Measurements from ENCODE around the gene CDH4.

The CDH4 gene

DNA sequence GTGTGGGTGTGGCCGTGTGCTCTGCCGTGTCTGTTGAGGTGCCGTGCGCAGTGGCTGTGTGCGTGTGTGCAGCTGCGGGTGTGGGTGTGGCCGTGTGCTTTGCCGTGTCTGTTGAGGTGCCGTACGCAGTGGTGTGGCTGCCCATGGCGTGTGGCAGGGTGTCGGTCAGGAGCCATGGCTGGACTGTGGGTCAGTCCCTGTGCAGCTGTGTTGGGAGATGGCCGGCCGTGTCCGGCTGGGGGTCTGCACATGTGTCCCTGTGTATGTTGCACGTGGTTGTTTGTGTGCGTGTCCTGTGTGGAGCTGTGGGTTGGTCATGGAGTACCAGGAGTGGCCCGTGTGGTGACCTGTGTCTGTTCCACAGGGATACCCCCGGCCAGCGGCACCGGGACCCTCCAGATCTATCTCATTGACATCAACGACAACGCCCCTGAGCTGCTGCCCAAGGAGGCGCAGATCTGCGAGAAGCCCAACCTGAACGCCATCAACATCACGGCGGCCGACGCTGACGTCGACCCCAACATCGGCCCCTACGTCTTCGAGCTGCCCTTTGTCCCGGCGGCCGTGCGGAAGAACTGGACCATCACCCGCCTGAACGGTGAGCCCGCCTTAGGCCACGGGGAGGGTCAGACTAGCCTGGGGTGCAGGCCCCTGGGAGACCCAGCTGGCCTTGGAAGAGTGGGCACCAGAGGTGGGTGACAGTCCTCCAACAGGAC, 675.9 kb downstream of the CDH4 start:
- no peak for DNase-seq (ENCODE audit: low read depth in 2 of 2)

DNA sequence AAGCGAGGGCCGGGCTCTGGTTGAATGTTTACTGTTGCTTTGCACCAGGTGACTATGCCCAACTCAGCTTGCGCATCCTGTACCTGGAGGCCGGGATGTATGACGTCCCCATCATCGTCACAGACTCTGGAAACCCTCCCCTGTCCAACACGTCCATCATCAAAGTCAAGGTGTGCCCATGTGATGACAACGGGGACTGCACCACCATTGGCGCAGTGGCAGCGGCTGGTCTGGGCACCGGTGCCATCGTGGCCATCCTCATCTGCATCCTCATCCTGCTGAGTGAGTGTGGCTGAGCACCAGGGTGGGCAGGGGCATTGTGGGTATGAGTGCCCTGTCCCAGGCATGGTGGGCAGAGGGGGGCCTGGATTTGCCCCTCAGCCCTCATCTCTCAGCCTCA, 677.5 kb downstream of the CDH4 start:
- no peak for DNase-seq (ENCODE audit: low read depth in 2 of 2)

DNA sequence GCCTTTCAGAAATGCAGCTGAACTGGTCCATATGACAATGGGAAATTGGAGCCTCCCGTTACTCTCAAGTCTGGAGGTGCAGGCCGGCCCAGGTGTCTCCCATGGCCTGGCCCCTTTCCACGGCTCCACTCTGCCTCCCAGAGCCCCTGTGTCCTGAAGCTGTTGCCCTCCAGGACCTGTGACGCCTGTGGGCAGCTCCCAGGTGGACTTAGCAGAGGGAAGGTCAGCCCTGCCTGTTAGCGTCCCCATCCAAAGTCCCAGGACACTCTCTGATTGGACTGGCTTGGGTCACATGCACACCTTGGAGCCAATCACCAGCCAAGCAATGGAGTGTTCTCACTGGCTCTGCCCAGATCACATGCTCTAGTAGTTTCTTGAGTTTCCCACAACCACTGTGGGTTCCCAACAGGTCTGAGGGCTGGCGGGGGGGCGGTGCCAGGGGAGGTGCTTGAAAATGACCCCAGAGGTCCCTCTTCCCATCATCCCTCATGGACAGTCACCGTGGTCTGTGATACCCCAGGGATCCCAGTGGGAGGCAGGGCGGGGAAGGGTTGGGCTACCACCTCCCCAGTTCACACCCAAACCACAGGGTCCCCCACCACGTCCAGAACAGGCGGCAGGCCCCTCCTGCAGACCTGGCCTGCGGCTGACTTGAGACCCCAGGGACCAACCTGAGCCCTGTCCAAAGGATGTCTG, 678.1 kb downstream of the CDH4 start:
- DNase-seq (ENCODE audit: low read depth in 2 of 2): no peak

DNA sequence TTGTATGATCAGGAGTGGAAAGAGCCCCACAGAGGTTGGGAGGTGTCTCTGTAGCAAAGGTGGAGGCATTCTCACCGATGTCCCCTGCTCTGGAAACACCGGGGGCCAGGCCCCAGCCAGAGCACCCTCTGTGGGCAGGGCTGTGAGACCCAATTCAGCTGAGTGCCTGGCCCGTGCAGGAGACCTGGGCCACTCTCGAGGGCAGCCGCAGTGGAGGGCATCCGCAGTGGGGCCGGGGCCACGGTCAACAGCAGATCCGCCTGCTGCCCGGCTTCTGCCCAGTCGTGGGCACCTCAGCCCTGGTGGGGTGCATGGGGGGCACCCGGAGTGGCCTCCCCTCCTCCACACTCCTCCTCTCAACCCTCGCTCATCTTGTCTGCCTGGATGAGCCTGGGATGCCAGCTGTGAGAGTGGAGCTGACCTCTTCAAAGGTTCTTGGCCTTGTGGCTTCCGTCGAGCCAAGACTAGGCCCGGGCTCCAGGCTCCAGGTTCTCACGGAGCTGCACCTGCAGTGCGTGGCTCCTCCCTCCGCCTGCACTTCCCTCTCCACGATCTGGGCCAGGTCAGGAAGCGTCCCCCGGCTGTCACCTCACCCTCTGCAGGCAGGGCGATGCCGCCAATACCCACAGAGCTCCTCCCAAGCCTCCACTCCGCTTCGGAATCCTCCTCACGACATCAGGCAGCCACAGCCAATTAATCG, 678.9 kb downstream of the CDH4 start:
- DNase-seq (ENCODE audit: low read depth in 2 of 2): no peak

DNA sequence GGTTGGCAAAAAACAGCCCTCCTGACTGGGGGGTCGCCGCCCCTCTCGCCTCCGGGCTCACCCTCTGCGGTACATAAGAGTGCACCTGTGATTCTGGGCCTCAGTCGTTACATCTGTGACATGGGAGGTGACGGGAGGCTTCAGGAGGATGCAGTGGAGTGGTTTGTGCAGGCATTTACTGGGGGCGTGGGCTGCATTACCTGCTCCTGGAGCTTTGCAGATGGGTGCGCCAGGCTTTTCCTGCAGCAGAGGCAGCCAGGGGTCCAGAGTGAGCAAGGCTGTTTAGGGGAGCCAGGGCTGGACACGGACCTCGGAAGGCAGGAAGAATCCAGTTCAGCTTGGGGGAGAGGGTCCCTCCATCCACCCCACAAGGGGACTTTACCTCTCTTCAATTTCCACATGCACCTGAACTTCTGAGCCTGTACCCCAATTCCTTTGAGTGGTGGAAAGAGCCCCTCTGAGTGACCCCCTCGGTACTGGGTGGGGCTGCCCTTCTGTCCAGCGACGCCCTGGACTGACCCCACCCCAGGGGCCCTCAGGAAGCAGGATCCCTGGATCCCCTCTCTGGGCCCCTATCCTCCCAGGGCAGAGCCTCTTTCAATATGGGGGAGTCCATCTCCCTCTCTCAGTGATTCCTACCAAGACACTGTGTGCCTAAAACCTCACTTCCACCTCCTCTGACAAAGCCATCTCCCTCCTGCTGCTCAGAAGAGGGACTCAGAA, 679.6 kb downstream of the CDH4 start:
- no peak for DNase-seq (ENCODE audit: low read depth in 2 of 2)

DNA sequence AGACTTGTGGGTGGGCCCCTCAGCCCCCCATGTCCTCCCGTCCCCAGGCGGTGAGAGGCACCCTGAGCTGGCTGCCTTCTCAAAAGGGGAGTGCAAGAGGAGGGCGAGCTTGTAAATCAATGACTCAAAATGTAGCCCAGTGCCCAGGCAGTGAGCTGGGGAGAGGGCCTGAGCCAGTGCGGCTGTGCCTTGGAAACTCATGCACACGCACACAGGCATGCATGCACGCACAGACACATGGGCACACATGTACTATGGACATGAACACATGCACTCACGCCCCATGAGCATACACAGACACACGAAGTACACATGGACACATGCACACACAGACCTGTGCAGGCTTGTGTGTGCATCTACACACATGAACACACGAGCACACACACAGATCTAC, 680.1 kb downstream of the CDH4 start:
- no peak for DNase-seq (ENCODE audit: low read depth in 2 of 2)

DNA sequence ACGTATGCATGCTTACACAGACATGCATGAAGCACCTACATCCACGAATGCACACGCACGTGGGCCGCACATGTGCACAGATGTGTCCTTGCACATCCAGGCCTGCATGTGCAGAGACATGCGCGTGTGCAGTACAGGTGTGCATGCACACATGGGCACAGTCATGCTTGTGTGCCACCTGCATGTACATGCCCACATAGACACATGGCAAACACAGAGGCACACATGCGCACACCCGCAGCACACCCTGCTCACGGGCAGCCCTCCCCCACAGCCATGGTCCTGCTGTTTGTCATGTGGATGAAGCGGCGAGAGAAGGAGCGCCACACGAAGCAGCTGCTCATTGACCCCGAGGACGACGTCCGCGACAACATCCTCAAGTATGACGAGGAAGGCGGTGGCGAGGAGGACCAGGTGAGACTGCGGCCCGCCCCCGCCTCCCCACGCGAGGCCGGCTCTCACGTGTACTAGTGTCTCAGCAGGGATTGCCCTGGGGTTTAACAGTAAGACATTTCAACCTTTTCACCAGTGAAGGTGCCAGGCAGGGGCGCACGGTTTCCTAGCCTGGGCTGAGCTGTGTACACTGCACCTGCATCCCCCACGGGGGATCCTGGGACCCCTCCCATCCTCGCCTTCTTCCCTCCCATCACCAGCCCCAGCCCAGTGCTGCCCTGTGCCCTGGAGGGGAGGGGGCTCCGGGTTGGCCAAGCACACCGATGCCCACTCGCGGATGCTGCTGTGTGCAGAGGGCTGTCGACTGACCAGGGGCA, 680.8 kb downstream of the CDH4 start:
- DNase-seq (ENCODE audit: low read depth in 2 of 2): no peak

DNA sequence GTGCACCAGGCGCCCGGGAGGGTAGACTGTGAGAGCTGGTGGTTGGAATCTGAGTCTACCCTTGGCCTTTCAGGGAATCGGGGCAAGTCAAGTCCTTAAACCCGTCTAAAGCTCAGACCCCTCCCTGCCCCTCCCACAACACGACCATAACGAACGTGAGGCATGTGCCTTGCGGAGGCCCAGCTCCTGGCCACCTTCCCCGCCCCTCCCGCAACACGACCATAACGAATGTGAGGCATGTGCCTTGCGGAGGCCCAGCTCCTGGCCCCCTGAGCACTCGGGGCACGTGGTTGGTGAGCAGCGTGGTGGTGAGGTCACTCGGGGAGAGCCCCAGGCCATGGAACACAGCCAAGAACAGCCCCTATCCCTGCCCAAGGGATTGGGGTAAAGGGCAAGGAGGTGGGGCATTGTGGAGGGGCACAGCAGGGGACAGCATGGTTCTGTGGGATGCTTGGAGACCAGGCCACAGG, 681.5 kb downstream of the CDH4 start:
- no peak for DNase-seq (ENCODE audit: low read depth in 2 of 2)

DNA sequence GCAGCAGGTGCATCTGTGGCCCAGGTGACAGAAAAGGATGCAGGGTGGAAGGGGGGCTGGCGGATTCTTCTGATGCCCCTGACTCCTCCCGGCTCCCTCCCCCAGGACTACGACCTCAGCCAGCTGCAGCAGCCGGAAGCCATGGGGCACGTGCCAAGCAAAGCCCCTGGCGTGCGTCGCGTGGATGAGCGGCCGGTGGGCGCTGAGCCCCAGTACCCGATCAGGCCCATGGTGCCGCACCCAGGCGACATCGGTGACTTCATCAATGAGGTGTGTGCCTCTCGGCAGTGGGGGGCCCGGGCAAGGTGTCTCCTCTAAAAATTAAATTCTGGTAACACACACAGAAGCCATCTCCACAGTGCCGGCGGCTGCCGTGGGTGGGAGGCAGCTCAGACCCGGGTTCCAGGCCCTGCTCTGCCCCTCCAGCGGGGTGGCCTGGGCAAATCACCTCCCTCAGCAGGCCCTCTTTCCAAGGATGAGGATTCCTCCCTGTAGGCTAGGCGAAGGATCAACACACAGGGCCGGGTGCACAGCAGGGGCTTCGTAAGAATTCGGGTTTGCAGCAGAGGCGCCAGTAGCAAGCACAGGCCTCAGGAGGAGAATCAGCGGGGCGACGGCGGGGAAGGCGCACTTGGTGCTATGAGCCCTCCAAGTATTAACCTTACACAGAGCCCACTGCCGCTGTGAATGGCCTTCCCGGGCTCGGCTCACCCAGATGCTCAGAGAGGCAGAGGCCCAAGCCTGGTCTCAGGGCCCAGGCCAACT, 682.1 kb downstream of the CDH4 start:
- DNase-seq (ENCODE audit: low read depth in 2 of 2): no peak

DNA sequence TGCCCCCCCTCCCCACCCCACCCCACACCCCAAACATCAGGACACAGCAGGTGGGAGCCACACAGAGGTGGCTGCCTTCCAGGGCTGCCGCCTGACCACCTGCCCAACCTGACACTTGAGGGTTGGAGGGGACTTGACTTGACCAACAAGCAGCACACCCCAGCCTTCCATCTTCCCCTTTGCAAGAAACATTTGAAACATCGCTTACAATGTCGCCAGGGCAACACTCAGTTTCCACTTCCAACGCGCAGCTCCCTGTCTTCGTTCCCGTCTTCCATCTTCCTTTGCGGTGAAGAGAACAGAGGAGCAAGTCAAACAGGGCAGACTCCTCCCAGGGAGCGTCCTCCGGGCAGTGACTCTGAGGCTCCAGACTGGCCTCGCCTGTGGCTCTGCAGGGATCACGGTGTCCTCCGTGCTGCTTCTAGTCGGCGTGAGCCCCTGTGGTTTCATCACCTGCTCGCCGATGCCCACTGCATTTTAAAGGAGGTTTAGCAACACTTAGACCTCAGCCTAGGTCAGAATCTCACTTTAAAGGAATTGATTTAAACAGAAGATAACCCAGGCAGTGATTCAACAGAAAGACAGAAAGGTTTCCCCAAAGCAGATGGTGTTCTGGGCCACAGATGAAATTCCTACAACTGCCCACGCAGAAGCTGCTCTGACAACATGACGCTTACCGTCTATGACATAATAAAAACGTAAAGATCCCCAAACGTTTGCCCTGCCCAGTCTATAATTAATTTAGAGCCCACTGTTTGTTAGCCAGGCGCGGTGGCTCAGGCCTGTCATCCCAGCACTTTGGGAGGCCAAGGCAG, 682.9 kb downstream of the CDH4 start:
- no peak for DNase-seq (ENCODE audit: low read depth in 2 of 2)

DNA sequence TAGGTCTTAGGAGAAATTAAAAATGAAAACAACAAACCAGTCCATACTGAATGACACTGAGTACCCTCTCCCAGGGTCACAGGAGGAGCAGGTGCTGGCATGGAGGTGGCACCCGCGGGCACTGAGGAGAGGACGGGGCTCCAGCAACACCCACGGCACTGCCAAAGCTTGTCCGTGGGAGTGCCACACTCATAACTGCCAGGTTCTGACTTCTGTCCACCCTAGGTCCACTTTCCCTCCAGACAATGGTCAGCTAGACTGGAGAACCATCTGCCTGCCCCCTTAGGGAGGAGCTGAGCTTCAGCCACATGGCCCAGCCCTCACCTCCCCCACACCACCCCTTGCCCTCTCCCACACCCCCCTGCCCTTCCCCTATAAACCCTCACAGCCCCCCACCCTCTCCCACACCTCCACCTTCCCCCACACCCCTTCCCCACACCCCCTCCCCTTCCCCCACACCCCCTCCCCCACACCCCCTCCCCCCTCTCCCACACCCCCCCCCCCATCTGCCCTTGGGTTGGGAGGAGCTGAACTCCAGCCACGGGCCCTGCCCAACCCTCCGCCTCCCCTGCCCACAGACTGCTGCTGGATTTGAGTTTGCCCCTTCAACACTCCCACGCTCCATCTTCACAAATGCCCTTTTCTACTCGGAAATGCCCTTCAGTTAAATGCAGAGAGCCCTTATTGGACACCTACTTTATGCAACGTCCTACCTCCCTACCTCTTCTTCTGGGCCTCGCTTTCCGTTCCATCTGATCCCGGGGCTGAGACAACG, 684.1 kb downstream of the CDH4 start:
- no peak for DNase-seq (ENCODE audit: low read depth in 2 of 2)

DNA sequence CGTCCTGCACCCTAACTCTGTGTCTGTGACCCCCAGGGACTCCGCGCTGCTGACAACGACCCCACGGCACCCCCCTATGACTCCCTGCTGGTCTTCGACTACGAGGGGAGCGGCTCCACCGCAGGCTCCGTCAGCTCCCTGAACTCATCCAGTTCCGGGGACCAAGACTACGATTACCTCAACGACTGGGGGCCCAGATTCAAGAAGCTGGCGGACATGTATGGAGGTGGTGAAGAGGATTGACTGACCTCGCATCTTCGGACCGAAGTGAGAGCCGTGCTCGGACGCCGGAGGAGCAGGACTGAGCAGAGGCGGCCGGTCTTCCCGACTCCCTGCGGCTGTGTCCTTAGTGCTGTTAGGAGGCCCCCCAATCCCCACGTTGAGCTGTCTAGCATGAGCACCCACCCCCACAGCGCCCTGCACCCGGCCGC, 684.7 kb downstream of the CDH4 start:
- DNase-seq (ENCODE audit: low read depth in 2 of 2): no peak

DNA sequence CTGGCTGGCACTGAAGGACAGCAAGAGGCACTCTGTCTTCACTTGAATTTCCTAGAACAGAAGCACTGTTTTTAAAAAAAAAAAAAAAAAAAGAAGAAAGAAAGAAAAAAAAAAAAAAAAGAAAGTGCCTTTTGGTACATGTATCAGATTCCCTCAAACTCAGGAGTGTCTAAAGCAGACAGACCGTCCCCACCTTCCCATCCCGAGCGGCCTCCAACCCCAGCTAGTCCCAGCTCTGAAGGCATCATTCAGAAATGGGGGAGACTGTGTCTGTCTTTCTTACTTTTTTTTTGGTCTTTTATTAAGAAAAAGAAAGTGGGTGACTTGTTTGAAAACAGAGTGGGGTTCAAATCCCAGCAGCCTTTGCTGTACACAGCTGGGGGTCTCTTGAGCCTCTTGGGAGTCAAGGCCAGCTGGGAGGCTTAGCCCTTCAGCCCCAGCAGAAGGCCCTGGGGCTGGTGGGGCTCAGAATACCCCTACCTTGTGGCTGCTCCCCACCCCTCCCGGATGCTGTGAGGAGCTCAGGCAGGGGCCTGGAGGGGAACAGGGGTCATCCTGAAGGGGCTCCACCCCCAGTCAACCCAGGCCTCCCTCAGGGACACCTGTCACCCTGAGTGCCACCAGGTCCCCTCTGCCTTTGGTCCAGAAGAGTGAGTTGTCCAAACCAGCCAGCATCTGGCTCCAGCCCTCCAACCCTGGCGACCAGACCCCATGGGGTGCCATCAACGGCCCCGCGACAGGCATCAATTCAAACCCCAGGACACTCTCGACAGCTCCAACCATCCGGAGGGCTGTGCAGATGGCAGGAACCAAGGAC, 685.3 kb downstream of the CDH4 start:
- DNase-seq (ENCODE audit: low read depth in 2 of 2): no peak

DNA sequence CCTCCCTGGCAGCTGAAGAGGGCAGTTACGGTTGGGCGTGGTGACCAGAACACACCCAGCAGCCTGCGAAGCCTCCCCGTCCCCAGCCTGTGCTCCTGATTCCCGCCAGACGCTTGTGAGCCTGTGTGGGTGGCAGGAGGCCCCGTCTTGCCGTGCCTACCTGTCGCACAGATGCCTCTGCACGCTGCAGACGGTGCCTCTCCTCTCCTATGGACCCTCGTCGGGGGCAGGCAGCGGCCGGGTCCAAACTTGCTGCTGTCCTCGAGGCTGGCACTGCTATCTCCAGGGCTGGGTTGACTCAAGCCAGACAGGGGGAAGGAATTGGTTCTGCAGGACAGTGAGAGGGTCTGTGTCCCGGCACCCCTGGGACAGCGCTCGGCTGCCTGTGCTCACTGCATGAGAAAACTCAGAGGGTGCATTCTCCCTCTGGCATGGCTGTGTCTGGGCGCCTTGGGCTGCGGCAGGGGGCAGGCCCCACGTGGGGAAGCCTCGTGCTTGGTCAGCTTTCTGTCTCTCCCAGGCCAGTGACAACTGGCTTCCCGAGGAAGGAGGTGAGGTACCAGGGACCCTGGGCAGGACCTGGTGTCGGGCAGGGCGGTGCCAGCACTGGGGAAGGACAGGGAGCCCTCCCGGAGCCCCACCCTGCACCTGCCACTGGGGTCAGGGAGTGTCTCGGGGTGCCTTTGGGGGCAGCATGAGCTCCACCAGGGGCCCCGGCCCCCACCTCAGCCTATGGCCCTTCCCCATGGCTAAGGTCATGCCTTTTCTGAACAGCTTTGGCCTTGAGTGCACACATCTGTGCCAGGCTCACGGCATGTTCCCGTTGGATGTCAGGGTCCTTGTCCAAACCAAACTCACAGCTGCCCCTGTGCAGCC, 686.1 kb downstream of the CDH4 start:
- no peak for DNase-seq (ENCODE audit: low read depth in 2 of 2)

DNA sequence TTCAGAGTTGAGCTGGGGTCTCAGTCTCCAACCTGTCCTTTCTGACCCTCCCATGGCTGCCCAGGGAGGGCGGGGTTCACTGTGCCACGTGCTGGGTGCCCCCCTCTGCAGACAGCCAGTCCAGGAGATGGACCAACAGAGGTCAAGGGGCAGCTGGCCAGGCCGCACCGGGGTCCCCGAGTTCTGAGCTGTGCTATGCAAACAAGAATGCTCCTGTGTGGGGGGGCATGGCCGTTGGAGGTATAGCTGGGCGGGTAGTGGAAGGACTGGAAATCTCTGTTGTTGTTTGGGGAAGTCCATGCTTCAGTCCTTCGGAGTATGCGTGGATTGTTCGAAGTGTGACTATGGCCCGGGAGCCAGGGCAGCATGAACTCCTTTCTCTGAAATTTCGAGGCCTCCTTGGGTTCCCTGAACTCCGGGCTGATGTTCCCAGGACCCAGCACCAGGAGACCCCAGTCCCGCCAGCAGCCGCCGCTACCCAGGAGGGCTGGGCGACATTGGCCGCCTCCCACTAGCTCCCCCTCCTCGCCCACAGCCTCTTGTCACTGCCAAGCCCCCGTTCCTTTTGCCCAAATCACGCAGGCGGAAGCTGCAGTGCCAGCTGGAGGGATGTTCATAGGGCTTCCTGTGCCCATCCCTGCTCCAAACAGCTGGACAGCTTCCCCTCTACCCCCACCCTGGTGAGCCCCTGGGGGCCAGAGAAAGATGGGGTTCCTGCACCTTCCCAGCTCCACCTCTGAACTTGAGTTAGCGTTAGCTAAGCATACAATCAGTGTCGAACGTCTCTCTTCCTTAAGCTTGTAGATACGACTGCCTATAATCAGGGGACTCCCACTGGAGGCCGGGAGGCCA, 687.0 kb downstream of the CDH4 start:
- DNase-seq (ENCODE audit: low read depth in 2 of 2): no peak

DNA sequence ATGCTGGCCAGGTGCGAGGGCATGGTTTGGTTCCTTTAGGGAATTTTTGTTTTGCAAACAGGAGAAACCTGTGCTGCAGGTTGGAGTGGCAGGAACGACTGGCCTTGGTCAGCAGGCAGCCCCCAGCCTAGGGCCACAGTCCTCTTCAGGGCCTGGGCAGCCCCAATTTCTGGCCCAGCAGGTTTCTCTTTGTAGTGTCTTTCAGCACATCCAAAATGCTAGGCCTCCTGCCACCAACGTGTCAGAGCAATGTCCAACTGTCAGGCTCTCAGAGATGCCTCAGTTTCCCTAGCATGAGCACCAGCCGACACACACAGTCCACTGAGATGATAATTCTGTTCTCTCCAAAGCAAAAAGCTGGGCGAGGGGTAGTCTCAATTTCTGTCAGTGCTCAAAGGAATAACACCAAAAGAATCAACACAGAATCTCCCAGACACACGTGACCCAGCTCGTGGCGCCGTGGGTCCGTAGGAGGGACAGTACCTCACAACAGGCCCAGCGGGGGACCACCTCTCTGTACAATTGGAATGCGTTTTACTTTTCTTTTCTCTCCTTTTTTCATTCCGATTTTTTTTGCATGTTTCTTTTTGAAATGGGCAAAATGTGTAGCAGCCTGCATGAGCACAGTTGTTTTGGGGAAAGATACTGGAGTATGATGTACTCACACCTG, 687.8 kb downstream of the CDH4 start:
- no peak for DNase-seq (ENCODE audit: low read depth in 2 of 2)

Data from stimulated activated CD4-positive, alpha-beta T cell treated with anti-CD3 and anti-CD28 coated beads, Interleukin-4, amount 100 ng/mL, for 48 hours (primary cell).